ENCODE results near the gene RHCE.
"Not testable (repeated sequence)": the region's sequence is repeated elsewhere in the genome, so short reads cannot be mapped to it uniquely, and the experiment has no call there.

Gene RHCE

DNA sequence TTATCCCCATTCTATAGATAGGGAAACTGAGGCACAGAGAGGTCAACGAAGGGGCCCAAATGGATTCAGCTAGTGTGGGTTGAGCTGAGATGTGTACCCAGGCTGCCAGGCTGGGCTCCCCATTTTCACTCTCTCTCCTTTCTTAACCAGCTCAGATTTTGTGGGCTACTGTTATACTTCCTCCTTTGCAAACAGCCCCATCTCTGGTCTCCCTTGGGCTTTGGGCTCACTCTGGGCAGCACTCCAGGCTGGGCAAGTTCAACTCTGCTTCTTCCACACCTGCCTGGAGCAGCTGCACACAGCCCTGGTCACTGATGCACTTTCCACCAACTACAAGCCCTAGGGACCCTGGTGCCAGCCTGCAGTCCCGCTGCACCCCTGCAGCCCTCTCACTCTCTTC, 22.5 kb downstream of the RHCE start:
- not testable (repeated sequence) for H3K36me3 Mint-ChIP-seq (ENCODE audit: low read depth); H3K4me3 Mint-ChIP-seq; DNase-seq (ENCODE audit: low spot score); H3K4me1 Mint-ChIP-seq (ENCODE audit: low read depth); H3K9me3 Mint-ChIP-seq; H3K27ac Mint-ChIP-seq
- peaks cover 20% of the 10 kb centered on the region for H3K27me3 Mint-ChIP-seq (ENCODE audit: low read depth)

DNA sequence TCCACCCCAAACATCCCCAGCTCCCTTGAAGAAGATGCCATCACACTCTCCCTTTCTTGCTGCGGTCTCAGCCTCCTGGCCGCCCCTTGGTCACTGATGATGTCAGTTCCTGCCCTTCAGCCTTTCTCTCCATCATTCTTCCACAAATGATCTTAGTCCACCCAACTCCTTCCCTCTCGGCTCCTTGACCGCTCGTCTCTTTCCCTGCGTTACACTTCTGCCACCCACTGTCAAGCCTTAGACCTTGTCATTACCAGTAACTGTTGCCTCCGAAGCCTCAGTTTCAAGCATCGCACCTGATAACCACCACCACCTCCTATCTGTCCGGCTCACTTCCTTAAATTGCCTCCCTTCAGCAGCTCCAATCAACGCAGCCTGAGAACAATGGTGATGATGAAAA, 23.1 kb downstream of the RHCE start:
- not testable (repeated sequence) for H3K9me3 Mint-ChIP-seq; DNase-seq (ENCODE audit: low spot score)

GRCh38 chr1:25392841-25393240, 27.8 kb downstream of the RHCE start:
- Mint-ChIP-seq H3K36me3 (ENCODE audit: low read depth) (no peaks in the 10 kb centered on the region), H3K4me1 (ENCODE audit: low read depth) (no peaks in the 10 kb centered on the region), H3K27ac (no peak overlapping the region), H3K27me3 (ENCODE audit: low read depth) (peaks cover 15% of the 10 kb centered on the region), H3K9me3 (no peaks in the 10 kb centered on the region), H3K4me3 (no peak overlapping the region)
- no peak for DNase-seq (ENCODE audit: low spot score)

More for the DNA sequence above, 23.1 kb downstream of the RHCE start:
- not testable (repeated sequence) for H3K4me3 Mint-ChIP-seq; H3K27ac Mint-ChIP-seq; H3K36me3 Mint-ChIP-seq (ENCODE audit: low read depth); H3K4me1 Mint-ChIP-seq (ENCODE audit: low read depth)
- H3K27me3 Mint-ChIP-seq (ENCODE audit: low read depth) = peaks cover 20% of the 10 kb centered on the region

GRCh38 chr1:25389721-25390120, 30.9 kb downstream of the RHCE start:
- DNase-seq (ENCODE audit: low spot score); H3K36me3 Mint-ChIP-seq (ENCODE audit: low read depth); H3K4me1 Mint-ChIP-seq (ENCODE audit: low read depth); H3K27ac Mint-ChIP-seq; H3K9me3 Mint-ChIP-seq; H3K4me3 Mint-ChIP-seq: not testable (repeated sequence)
- H3K27me3 Mint-ChIP-seq (ENCODE audit: low read depth) = peaks cover 18% of the 10 kb centered on the region

DNA sequence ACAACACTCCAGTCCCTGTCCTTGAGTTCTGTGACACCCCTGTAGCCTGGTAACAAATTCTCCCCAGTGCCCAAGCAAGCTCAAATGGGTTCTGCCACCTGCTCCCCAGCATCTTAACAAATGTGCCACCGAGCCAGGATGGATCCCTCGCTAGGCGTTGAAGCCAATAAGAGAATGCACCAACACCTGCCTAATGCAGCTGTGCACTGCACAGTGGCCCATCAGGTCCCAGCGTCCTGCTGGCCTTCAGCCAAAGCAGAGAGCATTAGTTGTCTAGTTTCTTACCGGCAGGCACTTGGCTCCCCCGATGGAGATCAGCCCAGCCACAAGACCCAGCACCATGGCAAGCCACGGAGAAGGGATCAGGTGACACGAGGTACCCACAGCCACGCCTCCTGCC, 31.9 kb downstream of the RHCE start:
- not testable (repeated sequence) for DNase-seq (ENCODE audit: low spot score); H3K4me3 Mint-ChIP-seq; H3K36me3 Mint-ChIP-seq (ENCODE audit: low read depth); H3K27ac Mint-ChIP-seq; H3K9me3 Mint-ChIP-seq; H3K4me1 Mint-ChIP-seq (ENCODE audit: low read depth)
- peaks cover 13% of the 10 kb centered on the region for H3K27me3 Mint-ChIP-seq (ENCODE audit: low read depth)

- H3K9me3 Mint-ChIP-seq; DNase-seq (ENCODE audit: low spot score); H3K4me3 Mint-ChIP-seq; H3K4me1 Mint-ChIP-seq (ENCODE audit: low read depth); H3K27ac Mint-ChIP-seq; H3K36me3 Mint-ChIP-seq (ENCODE audit: low read depth): not testable (repeated sequence)
- peaks cover 17% of the 10 kb centered on the region for H3K27me3 Mint-ChIP-seq (ENCODE audit: low read depth)
These were observed 33.5 kb downstream of the RHCE start for GRCh38 chr1:25387096-25387495.

GRCh38 chr1:25383875-25384274, 36.8 kb downstream of the RHCE start:
- H3K27ac Mint-ChIP-seq; H3K4me1 Mint-ChIP-seq (ENCODE audit: low read depth); DNase-seq (ENCODE audit: low spot score); H3K36me3 Mint-ChIP-seq (ENCODE audit: low read depth); H3K4me3 Mint-ChIP-seq; H3K9me3 Mint-ChIP-seq: not testable (repeated sequence)
- peaks cover 16% of the 10 kb centered on the region for H3K27me3 Mint-ChIP-seq (ENCODE audit: low read depth)

- not testable (repeated sequence) for H3K9me3 Mint-ChIP-seq; H3K27ac Mint-ChIP-seq; DNase-seq (ENCODE audit: low spot score); H3K4me3 Mint-ChIP-seq; H3K36me3 Mint-ChIP-seq (ENCODE audit: low read depth); H3K4me1 Mint-ChIP-seq (ENCODE audit: low read depth)
- H3K27me3 Mint-ChIP-seq (ENCODE audit: low read depth) = peaks cover 12% of the 10 kb centered on the region
These were observed 37.5 kb downstream of the RHCE start for GRCh38 chr1:25383090-25383489.

- not testable (repeated sequence) for H3K4me1 Mint-ChIP-seq (ENCODE audit: low read depth); H3K4me3 Mint-ChIP-seq; H3K9me3 Mint-ChIP-seq; H3K27ac Mint-ChIP-seq; DNase-seq (ENCODE audit: low spot score); H3K36me3 Mint-ChIP-seq (ENCODE audit: low read depth)
- peaks cover 12% of the 10 kb centered on the region for H3K27me3 Mint-ChIP-seq (ENCODE audit: low read depth)
These were observed 38.1 kb downstream of the RHCE start for GRCh38 chr1:25382543-25382942.

GRCh38 chr1:25378367-25378766, 42.3 kb downstream of the RHCE start:
- not testable (repeated sequence) for H3K4me1 Mint-ChIP-seq (ENCODE audit: low read depth); H3K4me3 Mint-ChIP-seq; H3K36me3 Mint-ChIP-seq (ENCODE audit: low read depth); H3K27ac Mint-ChIP-seq; H3K9me3 Mint-ChIP-seq; DNase-seq (ENCODE audit: low spot score)
- peaks cover 13% of the 10 kb centered on the region for H3K27me3 Mint-ChIP-seq (ENCODE audit: low read depth)

DNA sequence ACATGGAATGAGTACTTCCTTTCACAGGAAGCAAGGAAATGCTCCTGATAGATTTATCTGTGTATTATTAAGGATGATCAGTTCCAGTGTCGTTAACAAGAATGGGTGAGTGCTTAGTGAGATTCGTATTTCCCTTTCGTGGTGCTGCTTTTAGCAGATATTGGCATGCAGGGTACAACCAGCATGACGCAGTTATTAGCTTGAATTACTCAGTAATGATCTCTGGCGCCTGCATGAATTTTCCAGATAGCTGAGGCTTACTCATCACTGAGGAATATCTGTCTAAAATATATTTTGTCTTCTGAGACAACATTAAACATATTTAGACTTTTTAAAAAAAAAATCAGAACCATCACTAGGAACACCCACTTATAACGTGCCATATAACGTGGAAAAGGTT, 48.9 kb downstream of the RHCE start:
- H3K4me1 Mint-ChIP-seq (ENCODE audit: low read depth); H3K27me3 Mint-ChIP-seq (ENCODE audit: low read depth); H3K36me3 Mint-ChIP-seq (ENCODE audit: low read depth); H3K9me3 Mint-ChIP-seq; H3K27ac Mint-ChIP-seq; DNase-seq (ENCODE audit: low spot score); H3K4me3 Mint-ChIP-seq: not testable (repeated sequence)

DNA sequence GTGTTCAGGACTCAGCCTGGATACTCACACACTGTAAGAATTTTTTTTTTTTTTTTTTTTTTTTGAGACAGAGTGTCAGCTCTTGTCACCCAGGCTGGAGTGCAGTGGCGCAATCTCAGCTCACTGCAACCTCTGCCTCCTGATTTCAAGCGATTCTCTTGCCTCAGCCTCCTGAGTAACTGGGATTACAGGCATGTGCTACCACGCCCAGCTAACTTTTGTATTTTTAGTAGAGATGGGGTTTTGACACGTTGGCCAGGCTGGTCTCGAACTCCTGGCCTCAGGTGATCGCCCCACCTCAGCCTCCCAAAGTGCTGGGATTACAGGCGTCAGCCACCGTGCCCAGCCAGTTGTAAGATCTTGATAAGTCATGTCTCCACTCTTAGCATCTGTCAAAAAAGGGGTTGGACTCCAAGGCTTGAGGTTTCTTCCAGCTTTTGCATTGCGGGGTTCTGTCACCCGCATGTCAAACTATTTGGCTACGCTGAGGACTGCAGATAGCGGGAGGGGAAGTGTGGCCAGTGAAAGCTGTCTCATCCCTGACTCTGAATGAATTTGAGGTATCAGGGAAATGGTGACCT, 50.8 kb downstream of the RHCE start:
- not testable (repeated sequence) for H3K27ac Mint-ChIP-seq; H3K4me3 Mint-ChIP-seq; H3K4me1 Mint-ChIP-seq (ENCODE audit: low read depth); H3K27me3 Mint-ChIP-seq (ENCODE audit: low read depth); H3K9me3 Mint-ChIP-seq; DNase-seq (ENCODE audit: low spot score); H3K36me3 Mint-ChIP-seq (ENCODE audit: low read depth)

DNA sequence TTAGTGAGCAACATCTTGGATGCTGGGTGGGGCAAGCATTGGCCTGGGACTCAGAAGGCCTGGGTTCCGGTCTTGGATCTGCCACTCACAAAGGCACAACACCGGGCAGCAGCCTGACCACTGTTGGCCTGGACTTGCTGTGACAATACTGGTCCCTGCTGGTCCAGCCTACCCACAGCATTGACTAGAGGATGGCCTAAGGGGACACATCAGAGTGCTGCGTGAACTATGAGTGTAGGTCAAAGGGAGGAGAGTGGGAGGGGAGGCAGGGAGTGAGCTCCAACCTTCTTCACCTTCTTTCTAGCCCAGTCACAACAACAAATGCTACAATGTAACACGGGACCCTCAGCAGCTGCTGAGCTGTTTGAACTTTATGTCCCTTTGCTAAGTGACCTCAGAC, 51.4 kb downstream of the RHCE start:
- no peak for DNase-seq (ENCODE audit: low spot score)
- no peak overlapping the region for H3K27ac Mint-ChIP-seq
- H3K36me3 Mint-ChIP-seq (ENCODE audit: low read depth) = no peaks in the 10 kb centered on the region
- H3K27me3 Mint-ChIP-seq (ENCODE audit: low read depth) = no peaks in the 10 kb centered on the region
- H3K9me3 Mint-ChIP-seq = no peaks in the 10 kb centered on the region
- no peak overlapping the region for H3K4me3 Mint-ChIP-seq
- H3K4me1 Mint-ChIP-seq (ENCODE audit: low read depth) = no peaks in the 10 kb centered on the region

- DNase-seq (ENCODE audit: low spot score); H3K4me3 Mint-ChIP-seq; H3K9me3 Mint-ChIP-seq; H3K27me3 Mint-ChIP-seq (ENCODE audit: low read depth); H3K27ac Mint-ChIP-seq: not testable (repeated sequence)
- Mint-ChIP-seq H3K36me3 (ENCODE audit: low read depth) (peaks cover 31% of the 10 kb centered on the region), H3K4me1 (ENCODE audit: low read depth) (peaks cover 10% of the 10 kb centered on the region)
These were observed 57.7 kb downstream of the RHCE start for GRCh38 chr1:25362634-25363559.

GRCh38 chr1:25361901-25362300, 58.7 kb downstream of the RHCE start:
- DNase-seq (ENCODE audit: low spot score) = no peak
- Mint-ChIP-seq H3K4me1 (ENCODE audit: low read depth) (peaks cover 17% of the 10 kb centered on the region), H3K9me3 (no peaks in the 10 kb centered on the region), H3K27ac (no peak overlapping the region), H3K27me3 (ENCODE audit: low read depth) (no peaks in the 10 kb centered on the region), H3K4me3 (no peak overlapping the region), H3K36me3 (ENCODE audit: low read depth) (peaks cover 39% of the 10 kb centered on the region)
